Measurements from ENCODE around the gene ZBTB3. TPM values are rescaled to one million over a fixed set of nuclear protein-coding genes. Genes with fewer than 3 reads are reported as not detected.

ZBTB3 gene
- total and polyA plus RNA-seq, 2 of the 13 experiments (the other 11 are each of a cell fraction or from before 2014, with no cell fraction given) = 3.4 to 5.2 TPM

GRCh38 chr11:62727165-62727871 is 26.6 kb downstream of the ZBTB3 start, which contains the start of gene HNRNPUL2 (continued):
- TF ChIP-seq TFE3 (CRISPR knock-in tag; IDR thresholded peaks at IDR 0.05) (peak; percentile 69), HHEX (CRISPR knock-in tag; IDR thresholded peaks at IDR 0.05) (no peak), FOSL2 (CRISPR knock-in tag; IDR thresholded peaks at IDR 0.05) (peak; percentile 36), ZNF841 (CRISPR knock-in tag; IDR thresholded peaks at IDR 0.05; ENCODE audit: borderline replicate concordance) (no peak), SP4 (CRISPR knock-in tag; IDR thresholded peaks at IDR 0.05) (peak; percentile 93), GMEB1 (CRISPR knock-in tag; IDR thresholded peaks at IDR 0.05; ENCODE audit: borderline replicate concordance) (peak; percentile 83), RBAK (CRISPR knock-in tag; IDR thresholded peaks at IDR 0.05) (no peak), ZNF292 (CRISPR knock-in tag; IDR thresholded peaks at IDR 0.05; ENCODE audit: borderline replicate concordance, low read depth) (peak; percentile 51; the same call in 1 of the 2 replicates), RXRB (CRISPR knock-in tag; IDR thresholded peaks at IDR 0.05; ENCODE audit: borderline replicate concordance) (peak; percentile 74), ZNF17 (CRISPR knock-in tag; IDR thresholded peaks at IDR 0.05) (no peak), RERE (CRISPR knock-in tag; IDR thresholded peaks at IDR 0.05; ENCODE audit: low read depth) (0 out of 2 replicates have a peak, but pooled peaks have one; percentile 47), PTBP1 (IDR thresholded peaks at IDR 0.05; ENCODE audit: low read depth, low read length, poor library complexity, severe bottlenecking) (peak; percentile 89), ZMYM2 (CRISPR knock-in tag; IDR thresholded peaks at IDR 0.05) (no peak), ZBTB39 (CRISPR knock-in tag; IDR thresholded peaks at IDR 0.05) (no peak; the same call in 1 of the 2 replicates), ZNF432 (CRISPR knock-in tag; IDR thresholded peaks at IDR 0.05; ENCODE audit: borderline replicate concordance) (no peak), ATM (IDR thresholded peaks at IDR 0.05; ENCODE audit: borderline replicate concordance) (no peak), TRIM22 (IDR thresholded peaks at IDR 0.05) (no peak)
